A549 (cell line): ENCODE measurements around the gene SINHCAF.

Experiments
- CTCF ChIP-seq: fragments of >200 bp; sonication (Bioruptor Twin); formaldehyde crosslinking; IDR thresholded peaks from 3 replicates; pipeline ENCODE4 v1.5.1; 2016
- EP300 ChIP-seq, 2 experiments: fragments of >200 bp; sonication (Bioruptor Twin); formaldehyde crosslinking; IDR thresholded peaks; 2 replicates in 1 of 2; 3 replicates in 1 of 2; pipeline ENCODE4 v1.6.1; 2016 to 2017
- HMGXB4 ChIP-seq: fragments of 250-450 bp; sonication (Bioruptor Pico); IDR thresholded peaks from 2 replicates; pipeline ENCODE4 v1.5.0; 2021; ENCODE audit warnings: mild to moderate bottlenecking, moderate library complexity, borderline replicate concordance
- POLR2A ChIP-seq: IDR thresholded peaks from 2 replicates; pipeline ENCODE4 v1.6.1; 2012; ENCODE audit warnings: mild to moderate bottlenecking, low read length
- RAD21 ChIP-seq, 2 experiments: fragments of >200 bp in 1 of 2; sonication (Bioruptor Twin) in 1 of 2; formaldehyde crosslinking in 1 of 2; IDR thresholded peaks in 1 of 2; conservative IDR thresholded peaks in 1 of 2; 2 replicates in 1 of 2; 3 replicates in 1 of 2; pipeline ENCODE4 v1.6.1; 2012 to 2018; ENCODE audit warnings: inconsistent platforms in 1 of 2
- RFX5 ChIP-seq: fragments of 450-650 bp; IDR thresholded peaks from 2 replicates; pipeline ENCODE4 v1.7.1; 2014; ENCODE audit warnings: antibody characterized with exemption, mild to moderate bottlenecking, moderate library complexity
- RNF2 ChIP-seq: fragments of 200-600 bp; sonication (generic); IDR thresholded peaks from 2 replicates; pipeline ENCODE4 v1.6.1; 2016; ENCODE audit warnings: low read depth, mild to moderate bottlenecking, antibody characterized with exemption, moderate library complexity, borderline replicate concordance
- SREBF2 ChIP-seq: fragments of 450-650 bp; IDR thresholded peaks from 2 replicates; pipeline ENCODE4 v1.6.1; 2014; ENCODE audit warnings: mild to moderate bottlenecking, moderate library complexity
- USF2 ChIP-seq: fragments of 450-650 bp; IDR thresholded peaks from 2 replicates; pipeline ENCODE4 v1.6.1; 2014; ENCODE audit warnings: antibody characterized with exemption

GRCh38 chr12:31246470-31246850 is 79.5 kb downstream of the SINHCAF start:
- TF ChIP-seq RFX5 (no peak), POLR2A (no peak), EP300 (IDR thresholded peaks at IDR 0.05) (no peak), HMGXB4 (no peak), CTCF (no peak), USF2 (no peak), SREBF2 (no peak), RNF2 (no peak), RAD21 (conservative IDR thresholded peaks at IDR 0.05 in 1 of 2, IDR thresholded peaks at IDR 0.05 in 1 of 2) (no peak)
